Neural cell (in vitro differentiated cells): ENCODE measurements around the gene TRAF2. TPM values are rescaled to one million over a fixed set of nuclear protein-coding genes. Genes with fewer than 3 reads are reported as not detected.

Experiments used
- H2AFZ ChIP-seq: fragments of 200-600, 300-800 bp; sonication (generic), shearing (Covaris generic); 2 replicates; pipeline ENCODE4 v1.6.0; 2014; ENCODE audit warnings: low read depth, mild to moderate bottlenecking, antibody characterized with exemption, low read length, moderate library complexity
- H3F3A ChIP-seq: fragments of 200-600 bp; shearing (Covaris generic); 2 replicates; pipeline ENCODE4 v1.6.1; 2016; ENCODE audit warnings: mild to moderate bottlenecking, moderate library complexity, mixed read lengths, antibody characterized with exemption, low read length; ENCODE audit not compliant: insufficient read depth, poor library complexity, severe bottlenecking
- H3K27ac ChIP-seq: fragments of 200-600, 300-800 bp; sonication (generic), shearing (Covaris generic); 2 replicates; pipeline ENCODE4 v1.5.1; 2014; ENCODE audit warnings: mild to moderate bottlenecking, low read length, moderate library complexity
- H3K27me3 ChIP-seq: fragments of 300-800, 200-600 bp; sonication (generic), shearing (Covaris generic); 2 replicates; pipeline ENCODE4 v1.6.0; 2014; ENCODE audit warnings: mild to moderate bottlenecking, low read depth, low read length, moderate library complexity; ENCODE audit not compliant: insufficient read depth
- H3K36me3 ChIP-seq: fragments of 300-800, 200-600 bp; sonication (generic), shearing (Covaris generic); 2 replicates; pipeline ENCODE4 v1.5.1; 2014; ENCODE audit warnings: mild to moderate bottlenecking, antibody characterized with exemption, low read length, moderate library complexity; ENCODE audit not compliant: insufficient read depth
- H3K4me2 ChIP-seq: fragments of 300-800, 200-600 bp; sonication (generic), shearing (Covaris generic); 2 replicates; pipeline ENCODE4 v1.6.0; 2014; ENCODE audit warnings: mild to moderate bottlenecking, low read length
- H3K4me3 ChIP-seq: fragments of 300-800, 200-600 bp; sonication (generic), shearing (Covaris generic); 2 replicates; pipeline ENCODE4 v1.5.1; 2014; ENCODE audit warnings: mild to moderate bottlenecking, low read length, moderate library complexity
- H3K79me2 ChIP-seq: fragments of 200-600 bp; shearing (Covaris generic); replicated peaks from 2 replicates; pipeline ENCODE4 v1.6.0; 2014; ENCODE audit warnings: mild to moderate bottlenecking, low read length, moderate library complexity; ENCODE audit not compliant: insufficient read depth
- H3K9ac ChIP-seq: fragments of 300-800, 200-600 bp; sonication (generic), shearing (Covaris generic); 2 replicates; pipeline ENCODE4 v1.6.1; 2016; ENCODE audit warnings: mild to moderate bottlenecking, low read length, mixed read lengths
- H3K9me2 ChIP-seq: fragments of 200-600 bp; shearing (Covaris generic); 2 replicates; pipeline ENCODE4 v1.6.1; 2016; ENCODE audit warnings: mild to moderate bottlenecking, low read length, mixed read lengths; ENCODE audit not compliant: insufficient read depth
- H3K9me3 ChIP-seq: fragments of 200-600, 300-800 bp; sonication (generic), shearing (Covaris generic); 2 replicates; pipeline ENCODE4 v1.6.1; 2016; ENCODE audit warnings: mild to moderate bottlenecking, mixed run types, low read length, moderate library complexity, mixed read lengths
- H4K20me1 ChIP-seq: fragments of 200-600 bp; shearing (Covaris generic); 2 replicates; pipeline ENCODE4 v1.6.1; 2016; ENCODE audit warnings: mild to moderate bottlenecking, mixed run types; ENCODE audit not compliant: insufficient read depth
- CTCF ChIP-seq: fragments of 450-650 bp; IDR thresholded peaks from 2 replicates; pipeline ENCODE4 v1.5.1; 2014; ENCODE audit warnings: antibody characterized with exemption, mild to moderate bottlenecking, moderate library complexity; ENCODE audit not compliant: poor library complexity, severe bottlenecking
- EP300 ChIP-seq: fragments of 450-650 bp; conservative IDR thresholded peaks from 2 replicates; pipeline ENCODE4 v1.6.1; 2014; ENCODE audit warnings: antibody characterized with exemption, mild to moderate bottlenecking, moderate library complexity; ENCODE audit not compliant: poor library complexity, severe bottlenecking
- EZH2 ChIP-seq: fragments of 200-600, 300-800 bp; shearing (Covaris generic), sonication (generic); IDR thresholded peaks from 2 replicates; pipeline ENCODE4 v1.6.1; 2014; ENCODE audit warnings: antibody characterized with exemption, low read length, borderline replicate concordance, mild to moderate bottlenecking; ENCODE audit not compliant: insufficient read depth, poor library complexity, severe bottlenecking
- MXI1 ChIP-seq: fragments of 450-650 bp; conservative IDR thresholded peaks from 2 replicates; pipeline ENCODE4 v1.6.1; 2014; ENCODE audit warnings: antibody characterized with exemption, mild to moderate bottlenecking; ENCODE audit not compliant: poor library complexity, severe bottlenecking
- POLR2AphosphoS5 ChIP-seq: IDR thresholded peaks from 2 replicates; pipeline ENCODE4 v1.6.1; 2012
- RAD21 ChIP-seq: fragments of 450-650 bp; conservative IDR thresholded peaks from 2 replicates; pipeline ENCODE4 v1.6.1; 2014; ENCODE audit warnings: antibody characterized with exemption, mild to moderate bottlenecking, moderate library complexity
- REST ChIP-seq: IDR thresholded peaks from 2 replicates; pipeline ENCODE4 v1.6.1; 2012; ENCODE audit warnings: borderline replicate concordance
- SMC3 ChIP-seq: fragments of 450-650 bp; conservative IDR thresholded peaks from 2 replicates; pipeline ENCODE4 v1.6.1; 2014; ENCODE audit warnings: antibody characterized with exemption, mild to moderate bottlenecking, moderate library complexity; ENCODE audit not compliant: poor library complexity
- TAF1 ChIP-seq: IDR thresholded peaks from 2 replicates; pipeline ENCODE4 v1.6.1; 2012; ENCODE audit warnings: low read depth
- polyA plus RNA-seq: library from polyadenylated mRNA; depleted of rRNA; stranded (reverse); fragments of >200 nt; gene quantifications from 2 replicates; pipeline ENCODE4 v1.2.3, GENCODE V29; 2014

The TRAF2 gene
- polyA plus RNA-seq, 1 donor from 2014 or later = 14.6 TPM

DNA sequence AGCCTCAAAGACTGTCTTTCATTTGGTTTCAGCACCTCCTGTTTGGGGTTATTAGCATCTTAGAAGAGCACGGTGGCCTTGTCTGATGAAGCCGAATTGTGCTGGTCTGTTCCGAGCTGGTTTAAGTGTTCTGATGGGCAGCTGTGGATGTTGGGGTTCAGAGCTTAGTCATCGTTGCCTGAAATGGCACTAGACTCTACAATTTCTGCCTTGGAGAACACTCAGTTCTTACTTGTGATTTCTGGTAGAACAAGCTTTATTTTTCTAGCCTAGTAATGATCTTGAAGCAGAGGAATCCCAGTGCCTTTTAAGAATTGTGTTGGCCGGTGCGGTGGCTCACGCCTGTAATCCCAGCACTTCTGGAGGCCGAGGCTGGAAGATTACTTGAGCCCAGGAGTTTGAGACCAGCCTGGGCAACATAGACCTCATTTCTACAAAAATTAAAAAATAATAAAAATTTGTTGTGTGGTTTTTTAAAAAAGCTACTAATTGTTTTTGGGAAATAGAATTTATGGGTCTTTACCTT is 50.4 kb downstream of the TRAF2 start:
- H3K36me3 ChIP-seq = peaks cover 6% of the 10 kb centered on the region
- H3K4me2 ChIP-seq = no peak overlapping the region
- H3K27me3 ChIP-seq = no peaks in the 10 kb centered on the region
- H2AFZ ChIP-seq = no peak overlapping the region
- H4K20me1 ChIP-seq = no peaks in the 10 kb centered on the region
- no peak overlapping the region for H3K9ac ChIP-seq
- TF ChIP-seq REST (no peak), SMC3 (no peak), POLR2AphosphoS5 (no peak), RAD21 (no peak), EZH2 (no peak)
- H3K9me2 ChIP-seq = no peaks in the 10 kb centered on the region
- H3K4me3 ChIP-seq = no peak overlapping the region
- H3K27ac ChIP-seq = no peak overlapping the region
- H3K79me2 ChIP-seq = no peaks in the 10 kb centered on the region
- no peaks in the 10 kb centered on the region for H3K9me3 ChIP-seq
- H3F3A ChIP-seq = no peaks in the 10 kb centered on the region

- no peak overlapping the region for H2AFZ ChIP-seq
- no peaks in the 10 kb centered on the region for H4K20me1 ChIP-seq
- no peak overlapping the region for H3K27ac ChIP-seq
- no peaks in the 10 kb centered on the region for H3K27me3 ChIP-seq
- no peaks in the 10 kb centered on the region for H3F3A ChIP-seq
- H3K9ac ChIP-seq = no peak overlapping the region
- no peaks in the 10 kb centered on the region for H3K9me2 ChIP-seq
- H3K9me3 ChIP-seq = no peaks in the 10 kb centered on the region
- H3K36me3 ChIP-seq = peaks cover 6% of the 10 kb centered on the region
- H3K4me3 ChIP-seq = no peak overlapping the region
- no peak overlapping the region for H3K4me2 ChIP-seq
- TF ChIP-seq RAD21 (no peak), EZH2 (no peak), MXI1 (no peak), EP300 (no peak), TAF1 (no peak), CTCF (no peak), SMC3 (no peak), POLR2AphosphoS5 (no peak), REST (no peak)
- no peaks in the 10 kb centered on the region for H3K79me2 ChIP-seq
These were observed 51.1 kb downstream of the TRAF2 start for GRCh38 chr9:136937186-136938001.
